ENCODE measurements around the gene ISLR2.
"Not testable (repeated sequence)": the region's sequence is repeated elsewhere in the genome, so short reads cannot be mapped to it uniquely, and the experiment has no call there.

The ISLR2 gene

GRCh38 chr15:74130155-74130848, at the start of gene ISLR2:
TSS of gene ISLR2 (plus strand) at chr15:74130586. CDS start at chr15:74132755, 2,169 bp downstream.
- DNase-seq: peak; percentile 69

- DNase-seq: not testable (repeated sequence)
Measured at GRCh38 chr15:74082450-74082849, 47.9 kb upstream of the ISLR2 start, which contains the start of gene GOLGA6A. TSS of gene GOLGA6A (minus strand) at chr15:74082550. CDS start at chr15:74082509, 41 bp downstream.

GRCh38 chr15:74094567-74094966, 35.8 kb upstream of the ISLR2 start:
- DNase-seq: not testable (repeated sequence)

GRCh38 chr15:74095610-74096009, 34.8 kb upstream of the ISLR2 start:
- DNase-seq: not testable (repeated sequence)

GRCh38 chr15:74096753-74097474, 33.5 kb upstream of the ISLR2 start:
- not testable (repeated sequence) for DNase-seq

GRCh38 chr15:74099963-74100733, 30.2 kb upstream of the ISLR2 start:
- peak; percentile 94 for DNase-seq

- DNase-seq: no peak
Measured at GRCh38 chr15:74108111-74108510, 22.3 kb upstream of the ISLR2 start.

GRCh38 chr15:74108611-74109010, 21.8 kb upstream of the ISLR2 start:
- not testable (repeated sequence) for DNase-seq

GRCh38 chr15:74109713-74110112, 20.7 kb upstream of the ISLR2 start:
- no peak for DNase-seq

- DNase-seq: no peak
Measured at GRCh38 chr15:74120426-74120825, 10.0 kb upstream of the ISLR2 start.

- no peak for DNase-seq
Measured at GRCh38 chr15:74121039-74121438, 9.3 kb upstream of the ISLR2 start.

GRCh38 chr15:74121858-74122257, 8.5 kb upstream of the ISLR2 start:
- no peak for DNase-seq

- DNase-seq: no peak
Measured at GRCh38 chr15:74122403-74123130, 7.8 kb upstream of the ISLR2 start.

- DNase-seq: no peak
Measured at GRCh38 chr15:74123131-74123429, 7.3 kb upstream of the ISLR2 start.

- no peak for DNase-seq
Measured at GRCh38 chr15:74123658-74124057, 6.7 kb upstream of the ISLR2 start.

GRCh38 chr15:74124196-74124595, 6.2 kb upstream of the ISLR2 start:
- no peak for DNase-seq

- no peak for DNase-seq
Measured at GRCh38 chr15:74124759-74125158, 5.6 kb upstream of the ISLR2 start.

- peak; percentile 92 for DNase-seq
Measured at GRCh38 chr15:74127255-74127953, 3.0 kb upstream of the ISLR2 start.

- no peak for DNase-seq
Measured at GRCh38 chr15:74127954-74128784, 2.2 kb upstream of the ISLR2 start.

- no peak for DNase-seq
Measured at GRCh38 chr15:74128785-74129585, 1.4 kb upstream of the ISLR2 start.
